H1 (cell line): ENCODE results near the gene PRRT1B.

Experiments used
- ATF2 ChIP-seq: IDR thresholded peaks from 2 replicates; pipeline ENCODE4 v1.6.1; 2012; ENCODE audit warnings: low read length, inconsistent platforms
- CHD2 ChIP-seq: IDR thresholded peaks from 2 replicates; pipeline ENCODE4 v1.6.1; 2012; ENCODE audit warnings: low read length, improper control_type of control experiment
- CREB1 ChIP-seq: IDR thresholded peaks from 2 replicates; pipeline ENCODE4 v1.6.1; 2012; ENCODE audit warnings: inconsistent platforms
- CTCF ChIP-seq, 3 experiments: IDR thresholded peaks; 1 replicate in 2 of 3; 2 replicates in 1 of 3; pipeline versions ENCODE4 v1.5.1 to v1.6.1; 2011; ENCODE audit warnings: low read length in 3 of 3, mild to moderate bottlenecking in 3 of 3, inconsistent platforms in 2 of 3, low read depth in 1 of 3, moderate library complexity in 1 of 3; ENCODE audit not compliant: insufficient read depth in 1 of 3; ENCODE audit errors: control extremely low read depth in 1 of 3
- EP300 ChIP-seq, 2 experiments: IDR thresholded peaks; 1 replicate in 1 of 2; 2 replicates in 1 of 2; pipeline ENCODE4 v1.6.1; 2011 to 2012; ENCODE audit warnings: low read depth in 2 of 2, low read length in 2 of 2, mild to moderate bottlenecking in 2 of 2, borderline replicate concordance in 1 of 2, inconsistent platforms in 1 of 2, moderate library complexity in 1 of 2
- EZH2 ChIP-seq: fragments of 200-600 bp; sonication (generic); IDR thresholded peaks from 2 replicates; pipeline ENCODE4 v1.7.1; 2012; ENCODE audit warnings: low read depth, mild to moderate bottlenecking, moderate library complexity, low read length, inconsistent platforms; ENCODE audit not compliant: severe bottlenecking
- JUND ChIP-seq: IDR thresholded peaks from 2 replicates; pipeline ENCODE4 v1.6.1; 2011; ENCODE audit warnings: mild to moderate bottlenecking, improper control_type of control experiment, low read length
- RAD21 ChIP-seq, 2 experiments: IDR thresholded peaks in 1 of 2; conservative IDR thresholded peaks in 1 of 2; 2 replicates each; pipeline ENCODE4 v1.6.1; 2011; ENCODE audit warnings: low read depth in 2 of 2, low read length in 2 of 2, improper control_type of control experiment in 1 of 2, inconsistent platforms in 1 of 2, mild to moderate bottlenecking in 1 of 2, moderate library complexity in 1 of 2
- SAP30 ChIP-seq: fragments of 300-600 bp; sonication (generic); IDR thresholded peaks from 2 replicates; pipeline ENCODE4 v1.7.1; 2012; ENCODE audit warnings: low read length, moderate library complexity, mild to moderate bottlenecking, inconsistent platforms; ENCODE audit not compliant: insufficient read depth, insufficient replicate concordance
- SIRT6 ChIP-seq: IDR thresholded peaks from one replicate; pipeline ENCODE4 v1.7.1; 2012; ENCODE audit warnings: low read length, inconsistent platforms
- ZNF274 ChIP-seq: IDR thresholded peaks from 2 replicates; pipeline ENCODE4 v1.7.0; 2012; ENCODE audit warnings: low read length, borderline replicate concordance; ENCODE audit errors: extremely low read depth
- TF ChIP-seq, protein P1 (sequence below): IDR thresholded peaks from 2 replicates; pipeline ENCODE4 v1.6.1; 2011; ENCODE audit warnings: low read depth, mild to moderate bottlenecking, low read length; ENCODE audit not compliant: insufficient read depth

DNA sequence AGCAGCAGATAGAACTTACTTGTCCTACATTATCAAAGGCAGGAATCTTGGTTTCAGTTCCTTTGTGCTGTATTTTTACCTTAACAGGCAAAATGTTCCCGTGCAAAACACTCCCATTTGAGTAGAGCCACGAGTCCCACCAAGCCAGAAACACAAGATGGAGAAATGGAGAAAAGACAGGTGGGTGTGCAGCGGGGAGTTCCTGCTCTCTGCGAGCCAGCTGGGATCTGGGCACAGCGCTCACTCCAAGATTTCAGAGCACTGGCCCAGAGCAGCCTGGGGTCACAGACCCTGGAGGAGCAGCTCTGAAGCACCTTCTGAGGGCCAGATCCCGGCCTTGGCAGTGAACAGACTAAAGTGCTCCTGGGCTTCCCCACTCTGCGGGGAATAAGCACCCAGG is 17.1 kb upstream of the PRRT1B start:
- TF ChIP-seq CHD2, result no peak
- TF ChIP-seq, protein P1, sequence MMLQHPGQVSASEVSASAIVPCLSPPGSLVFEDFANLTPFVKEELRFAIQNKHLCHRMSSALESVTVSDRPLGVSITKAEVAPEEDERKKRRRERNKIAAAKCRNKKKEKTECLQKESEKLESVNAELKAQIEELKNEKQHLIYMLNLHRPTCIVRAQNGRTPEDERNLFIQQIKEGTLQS, result no peak
- TF ChIP-seq EP300 (IDR thresholded peaks at IDR 0.05; ENCODE audit: borderline replicate concordance in 1 of 2, low read depth in 2 of 2, low read length in 2 of 2), result no peak
- no peak for TF ChIP-seq CTCF (IDR thresholded peaks at IDR 0.05; ENCODE audit: control extremely low read depth in 1 of 3, insufficient read depth in 1 of 3, low read depth in 1 of 3, low read length in 3 of 3)
- no peak for TF ChIP-seq ATF2
- no peak for TF ChIP-seq RAD21 (IDR thresholded peaks at IDR 0.05 in 1 of 2, conservative IDR thresholded peaks at IDR 0.05 in 1 of 2; ENCODE audit: low read depth in 2 of 2, low read length in 2 of 2)
- TF ChIP-seq SAP30, result no peak
- no peak for TF ChIP-seq SIRT6
- no peak for TF ChIP-seq CREB1
- no peak for TF ChIP-seq ZNF274
- TF ChIP-seq EZH2, result no peak
- no peak for TF ChIP-seq JUND
